ENCODE results near the gene MALAT1.

- TF ChIP-seq POLR2A (IDR thresholded peaks at IDR 0.05) = no peak
- no peak for TF ChIP-seq CTCF (IDR thresholded peaks at IDR 0.05)
Measured at GRCh38 chr11:65492637-65493366, 6.0 kb upstream of the MALAT1 start.
